Body of pancreas (tissue), 4 donors: ENCODE results near the gene NDST4. TPM values are rescaled to one million over a fixed set of nuclear protein-coding genes. Genes with fewer than 3 reads are reported as not detected.
A peak's percentile ranks its signal among the peaks of the same experiment; 100 is the strongest.

Source experiments
- ATAC-seq: fragments of 150-250 bp; one replicate; pipeline ENCODE4 v1.9.1; 2016
- DNase-seq, 4 donors: peaks; one replicate each; pipeline ENCODE4 v3.0.0-alpha.2; 2019
- H3K27ac ChIP-seq, 4 donors: fragments of 200-600 bp; sonication (generic); 1 replicate in 3 of 4; 2 replicates in 1 of 4; pipeline versions ENCODE4 v1.5.1 to v1.6.1; 2016 to 2019; ENCODE audit warnings: mild to moderate bottlenecking in 1 of 4, mixed read lengths in 1 of 4, moderate library complexity in 1 of 4
- H3K27me3 ChIP-seq, 2 donors: fragments of 200-600 bp; sonication (generic); one replicate each; pipeline ENCODE4 v1.6.0; 2016; ENCODE audit warnings: mild to moderate bottlenecking in 1 of 2
- H3K36me3 ChIP-seq, 2 donors: fragments of 200-600 bp; sonication (generic); replicated peaks in 1 of 2; 2 replicates each; pipeline ENCODE4 v1.5.1; 2016; ENCODE audit warnings: low read depth in 2 of 2; ENCODE audit not compliant: insufficient read depth in 1 of 2
- H3K4me1 ChIP-seq: fragments of 200-600 bp; sonication (generic); one replicate; pipeline ENCODE4 v1.6.0; 2016
- H3K4me3 ChIP-seq, 2 donors: fragments of 200-600 bp; sonication (generic); 1 replicate in 1 of 2; 2 replicates in 1 of 2; pipeline ENCODE4 v1.5.1; 2016 to 2019
- H3K9me3 ChIP-seq, 3 donors: fragments of 200-600 bp; sonication (generic); 1 replicate in 2 of 3; 2 replicates in 1 of 3; pipeline ENCODE4 v1.5.1; 2016
- CTCF ChIP-seq, 7 experiments: fragments of 450-650 bp in 4 of 7; fragments of 200-600 bp in 3 of 7; sonication (generic) in 3 of 7; IDR thresholded peaks; one replicate each; pipeline ENCODE4 v1.5.1; 2016 to 2019; ENCODE audit warnings: antibody characterized with exemption in 7 of 7
- POLR2A ChIP-seq, 3 donors: fragments of 450-650 bp; IDR thresholded peaks; one replicate each; pipeline ENCODE4 v1.6.1; 2016; ENCODE audit warnings: antibody characterized with exemption in 3 of 3, mild to moderate bottlenecking in 2 of 3
- WGBS, 2 donors: methylation state at CpG; one replicate each; pipeline ENCODE4 v1.1.5; 2017; 5-methylcytosine and 5-hydroxymethylcytosine counted together
- intact Hi-C: fragments of 100-400 bp; cut with DNase I; formaldehyde crosslinking; loops from one replicate; pipeline ENCODE4 v1.15.1; 2023
- total RNA-seq, 2 donors: library from RNA; depleted of rRNA; stranded (reverse); fragments of >200 nt; gene quantifications; one replicate each; pipeline ENCODE4 v1.1.0, GENCODE V29; 2016

The NDST4 gene
- total RNA-seq, 2 donors from 2014 or later: not detected

GRCh38 chr4:115110191-115111181 lies 2.9 kb downstream of the NDST4 start:
- intact Hi-C loops: no loop called here
- H3K27ac ChIP-seq: no peak overlapping the region
- no peaks in the 10 kb centered on the region for H3K9me3 ChIP-seq
- H3K4me1 ChIP-seq: peaks cover 9% of the 10 kb centered on the region
- H3K36me3 ChIP-seq: no peaks in the 10 kb centered on the region
- DNase-seq (peak in 2 of 4 donors; percentile 11), ATAC-seq (no peak)
- 30 to 39% methylated on average over 4 of the region's 4 CpGs for WGBS, 2 donors
- peaks cover 0 to 3% of the 10 kb centered on the region in 2 donors for H3K27me3 ChIP-seq
- no peak for TF ChIP-seq POLR2A (IDR thresholded peaks at IDR 0.05)
- no peak for TF ChIP-seq CTCF (IDR thresholded peaks at IDR 0.05)
- no peak overlapping the region for H3K4me3 ChIP-seq

GRCh38 chr4:115108850-115109249 lies 4.6 kb downstream of the NDST4 start:
- intact Hi-C loops: no loop called here
- no peaks in the 10 kb centered on the region for H3K9me3 ChIP-seq
- ATAC-seq: no peak
- no peaks in the 10 kb centered on the region for H3K27me3 ChIP-seq
- H3K36me3 ChIP-seq: no peaks in the 10 kb centered on the region
- no peak overlapping the region for H3K27ac ChIP-seq
- no peak for TF ChIP-seq POLR2A (IDR thresholded peaks at IDR 0.05)
- no peak for TF ChIP-seq CTCF (IDR thresholded peaks at IDR 0.05)
- peaks cover 7% of the 10 kb centered on the region for H3K4me1 ChIP-seq
- no peak overlapping the region for H3K4me3 ChIP-seq
- no peak for DNase-seq

GRCh38 chr4:115107411-115107810 lies 6.0 kb downstream of the NDST4 start:
- TF ChIP-seq POLR2A (IDR thresholded peaks at IDR 0.05): no peak
- no peak for TF ChIP-seq CTCF (IDR thresholded peaks at IDR 0.05)
- no peak for ATAC-seq
- intact Hi-C loops: no loop called here

GRCh38 chr4:115101675-115102074 lies 11.7 kb downstream of the NDST4 start:
- no peak overlapping the region for H3K27ac ChIP-seq
- intact Hi-C loops: no loop called here
- TF ChIP-seq POLR2A (IDR thresholded peaks at IDR 0.05): no peak
- TF ChIP-seq CTCF (IDR thresholded peaks at IDR 0.05): no peak
- 53 to 56% methylated on average over 3 of the region's 3 CpGs for WGBS, 2 donors
- DNase-seq (no peak), ATAC-seq (no peak)
- no peaks in the 10 kb centered on the region for H3K4me1 ChIP-seq
- H3K27me3 ChIP-seq: no peaks in the 10 kb centered on the region
- no peak overlapping the region for H3K4me3 ChIP-seq
- H3K9me3 ChIP-seq: no peaks in the 10 kb centered on the region
- no peaks in the 10 kb centered on the region for H3K36me3 ChIP-seq

More at GRCh38 chr4:115107411-115107810, 6.0 kb downstream of the NDST4 start:
- Histone ChIP-seq H3K36me3 (no peaks in the 10 kb centered on the region), H3K27ac (no peak overlapping the region), H3K27me3 (no peaks in the 10 kb centered on the region), H3K9me3 (no peaks in the 10 kb centered on the region), H3K4me3 (no peak overlapping the region), H3K4me1 (no peaks in the 10 kb centered on the region)
- DNase-seq: no peak
